Panc1 (cell line): ENCODE results near the gene TBC1D22A. TPM values are rescaled to one million over a fixed set of nuclear protein-coding genes. Genes with fewer than 3 reads are reported as not detected.

Experiments
- ATAC-seq: fragments of 200-7000 bp; cut with Tn5 transposase; 2 replicates; pipeline ENCODE4 v1.9.1; 2020; ENCODE audit warnings: mild to moderate bottlenecking, moderate library complexity
- BruUV-seq: library from RNA; stranded (reverse); fragments of 400-500 nt; replicated peaks from 2 replicates; lab custom pipeline; 2021; lab: Mats Ljungman, UMichigan
- CTCF ChIA-PET: fragments of 300-600 bp; sonication (Branson Sonifier 250); formaldehyde crosslinking; loops from one replicate; lab custom pipeline; 2022; ENCODE audit warnings: antibody characterized with exemption; lab: Charles Lee
- POLR2A ChIA-PET: fragments of 300-600 bp; sonication (Branson Sonifier 250); formaldehyde crosslinking; loops from one replicate; lab custom pipeline; 2022; ENCODE audit warnings: antibody characterized with exemption; lab: Charles Lee
- DNase-seq: peaks from one replicate; pipeline ENCODE4 v3.0.0-alpha.2; 2010; ENCODE audit warnings: low read depth, low spot score
- H3K27ac ChIP-seq: 2 replicates; pipeline ENCODE4 v1.5.1; 2011; ENCODE audit warnings: mild to moderate bottlenecking, low read length, inconsistent platforms
- H3K27me3 ChIP-seq: fragments of 200-500 bp; sonication (Bioruptor generic); 2 replicates; pipeline ENCODE4 v1.6.0; 2014; ENCODE audit warnings: low read length, inconsistent platforms; ENCODE audit not compliant: control insufficient read depth, insufficient read depth
- H3K36me3 ChIP-seq: fragments of 200-500 bp; sonication (Bioruptor generic); 2 replicates; pipeline ENCODE4 v1.5.1; 2014; ENCODE audit warnings: inconsistent platforms, mild to moderate bottlenecking, low read length, moderate library complexity; ENCODE audit not compliant: control insufficient read depth, insufficient read depth
- H3K4me1 ChIP-seq: 2 replicates; pipeline ENCODE4 v1.5.1; 2011; ENCODE audit warnings: inconsistent platforms, mild to moderate bottlenecking, low read length, moderate library complexity; ENCODE audit not compliant: control insufficient read depth, insufficient read depth
- H3K4me3 ChIP-seq, 2 experiments: 2 replicates each; pipeline ENCODE4 v1.5.1; 2011 to 2012; ENCODE audit warnings: low read depth in 2 of 2, low read length in 2 of 2, mild to moderate bottlenecking in 2 of 2, inconsistent platforms in 1 of 2, moderate library complexity in 1 of 2
- H3K9me3 ChIP-seq: fragments of 200-500 bp; sonication (Bioruptor generic); 2 replicates; pipeline ENCODE4 v1.5.1; 2014; ENCODE audit warnings: low read depth, mild to moderate bottlenecking, inconsistent platforms, low read length, moderate library complexity; ENCODE audit not compliant: control insufficient read depth, insufficient read depth
- CTCF ChIP-seq: fragments of 450-650 bp; IDR thresholded peaks from 2 replicates; pipeline ENCODE4 v1.5.1; 2017; ENCODE audit warnings: mild to moderate bottlenecking
- POLR2AphosphoS5 ChIP-seq: IDR thresholded peaks from 2 replicates; pipeline ENCODE4 v1.6.1; 2012; ENCODE audit warnings: mild to moderate bottlenecking, low read depth, low read length, moderate library complexity
- REST ChIP-seq, 2 experiments: IDR thresholded peaks; 2 replicates each; pipeline ENCODE4 v1.6.1; 2011 to 2012; ENCODE audit warnings: low read depth in 2 of 2, control low read depth in 1 of 2, low read length in 1 of 2, mild to moderate bottlenecking in 1 of 2, moderate library complexity in 1 of 2; ENCODE audit not compliant: insufficient read depth in 1 of 2
- SIN3A ChIP-seq: IDR thresholded peaks from 2 replicates; pipeline ENCODE4 v1.6.1; 2012; ENCODE audit warnings: low read depth, mild to moderate bottlenecking, low read length, moderate library complexity, borderline replicate concordance; ENCODE audit not compliant: insufficient read depth
- TCF7L2 ChIP-seq: IDR thresholded peaks from 2 replicates; pipeline ENCODE4 v1.6.1; 2011; ENCODE audit warnings: mild to moderate bottlenecking, low read depth, low read length, inconsistent platforms
- in situ Hi-C: cut with HindIII; loops from 2 replicates; pipeline ENCODE4 v1.10.0; 2016; ENCODE audit warnings: low sequenced_read_pairs, low pct_unique_long_range_greater_than_20kb
- intact Hi-C: fragments of 100-400 bp; cut with micrococcal nuclease; formaldehyde crosslinking; loops from one replicate; pipeline ENCODE4 v1.10.0; 2022; ENCODE audit not compliant: unreplicated experiment
- total RNA-seq: library from RNA; stranded (reverse); gene quantifications from one replicate; pipeline ENCODE4 v1.2.1, GENCODE V29; 2021; ENCODE audit not compliant: unreplicated experiment

TBC1D22A gene
- total RNA-seq, 1 experiment from 2014 or later, result 28.7 TPM

- H3K9me3 ChIP-seq, result no peaks in the 10 kb centered on the region
- no peaks in the 10 kb centered on the region for H3K36me3 ChIP-seq
- no peak overlapping the region for H3K27ac ChIP-seq
- BruUV-seq, result no TSS peak
- POLR2A ChIA-PET, result no interaction called here
- peaks cover 6% of the 10 kb centered on the region for H3K4me1 ChIP-seq
- TF ChIP-seq TCF7L2 (no peak), SIN3A (no peak), POLR2AphosphoS5 (no peak), CTCF (no peak), REST (IDR thresholded peaks at IDR 0.05; ENCODE audit: insufficient read depth in 1 of 2, low read depth in 2 of 2, low read length in 1 of 2) (no peak)
- ATAC-seq, result no peak
- CTCF ChIA-PET, result no interaction called here
- H3K27me3 ChIP-seq, result no peaks in the 10 kb centered on the region
- DNase-seq, result no peak
- in situ Hi-C loops (no loop called here), intact Hi-C loops (no loop called here)
- H3K4me3 ChIP-seq, result no peak overlapping the region
Observed at GRCh38 chr22:46783721-46784120, 21.3 kb downstream of the TBC1D22A start.

- intact Hi-C loops, result no loop called here
- Histone ChIP-seq H3K4me1 (no peaks in the 10 kb centered on the region), H3K9me3 (no peaks in the 10 kb centered on the region), H3K27me3 (no peaks in the 10 kb centered on the region), H3K27ac (no peak overlapping the region), H3K36me3 (no peaks in the 10 kb centered on the region), H3K4me3 (no peak overlapping the region)
- in situ Hi-C loops, result no loop called here
- ChIA-PET POLR2A (no interaction called here), CTCF (no interaction called here)
- TF ChIP-seq REST (IDR thresholded peaks at IDR 0.05; ENCODE audit: insufficient read depth in 1 of 2, low read depth in 2 of 2, low read length in 1 of 2), result 0 out of 4 replicates have a peak, but pooled peaks of 1 of the 2 experiments have one; percentile 32
- TF ChIP-seq CTCF, result no peak
- TF ChIP-seq SIN3A, result no peak
- no peak for TF ChIP-seq TCF7L2
- ATAC-seq (no peak), DNase-seq (no peak)
- no TSS peak for BruUV-seq
Observed at GRCh38 chr22:46788441-46789172, 26.2 kb downstream of the TBC1D22A start.
